Subcutaneous abdominal adipose tissue (tissue), 5 donors: ENCODE results near the gene INSC.

Source experiments
- H3K27ac ChIP-seq: one replicate; pipeline ENCODE4 v1.7.0; 2013; ENCODE audit warnings: low read depth, mild to moderate bottlenecking, inconsistent platforms, low read length, moderate library complexity
- H3K27me3 ChIP-seq, 5 donors: one replicate each; pipeline ENCODE4 v1.7.0; 2013; ENCODE audit warnings: low read length in 5 of 5, inconsistent platforms in 1 of 5; ENCODE audit not compliant: control insufficient read depth in 5 of 5, insufficient read depth in 4 of 5
- H3K36me3 ChIP-seq, 5 donors: one replicate each; pipeline ENCODE4 v1.7.0; 2013; ENCODE audit warnings: low read length in 5 of 5; ENCODE audit not compliant: control insufficient read depth in 5 of 5, insufficient read depth in 5 of 5
- H3K4me1 ChIP-seq, 5 donors: one replicate each; pipeline ENCODE4 v1.7.0; 2013; ENCODE audit warnings: low read length in 5 of 5, mild to moderate bottlenecking in 3 of 5, moderate library complexity in 1 of 5; ENCODE audit not compliant: control insufficient read depth in 5 of 5, insufficient read depth in 5 of 5
- H3K4me3 ChIP-seq, 5 donors: one replicate each; pipeline ENCODE4 v1.7.0; 2013; ENCODE audit warnings: low read length in 5 of 5, low read depth in 1 of 5
- H3K9ac ChIP-seq, 5 donors: one replicate each; pipeline ENCODE4 v1.7.0; 2013; ENCODE audit warnings: low read length in 5 of 5, mild to moderate bottlenecking in 4 of 5, moderate library complexity in 3 of 5
- H3K9me3 ChIP-seq, 5 donors: one replicate each; pipeline ENCODE4 v1.7.0; 2013; ENCODE audit warnings: low read length in 5 of 5; ENCODE audit not compliant: control insufficient read depth in 5 of 5
- donor health status: healthy.
- donor health status: healthy.
- donor health status: healthy.
- donor health status: healthy.
- donor health status: healthy.

The INSC gene

GRCh38 chr11:15258433-15259165, 143.9 kb downstream of the INSC start:
- Histone ChIP-seq H3K36me3 (no peaks in the 10 kb centered on the region), H3K4me1 (no peaks in the 10 kb centered on the region), H3K27me3 (no peaks in the 10 kb centered on the region), H3K9me3 (no peaks in the 10 kb centered on the region), H3K27ac (no peak overlapping the region), H3K9ac (no peak overlapping the region), H3K4me3 (no peak overlapping the region)

GRCh38 chr11:15266999-15267398, 152.3 kb downstream of the INSC start:
- Histone ChIP-seq H3K36me3 (no peaks in the 10 kb centered on the region), H3K4me1 (no peaks in the 10 kb centered on the region), H3K4me3 (no peak overlapping the region), H3K9ac (no peak overlapping the region), H3K27ac (no peak overlapping the region), H3K9me3 (peaks cover 0 to 16% (median 7%) of the 10 kb centered on the region in 5 donors), H3K27me3 (no peaks in the 10 kb centered on the region)

DNA sequence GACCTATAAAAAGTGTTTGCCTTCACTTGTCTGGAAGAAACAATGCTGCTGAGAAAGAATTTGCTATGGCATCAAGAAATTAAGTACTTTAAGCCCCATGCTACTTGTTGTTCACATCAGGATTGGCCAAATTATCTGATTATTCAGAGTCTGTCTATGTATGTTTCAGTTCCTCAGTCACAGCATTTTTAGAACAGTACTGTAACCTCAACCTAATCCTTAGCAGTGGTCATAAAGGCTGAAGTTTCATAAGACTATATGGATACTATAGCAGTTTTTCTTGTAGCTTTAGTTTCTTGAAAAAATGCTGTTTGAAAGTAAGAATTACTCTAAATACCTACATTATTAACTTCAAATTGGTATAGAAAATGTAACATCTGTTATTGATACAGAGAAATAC, 153.9 kb downstream of the INSC start:
- no peaks in the 10 kb centered on the region for H3K27me3 ChIP-seq
- H3K36me3 ChIP-seq = no peaks in the 10 kb centered on the region
- no peaks in the 10 kb centered on the region for H3K4me1 ChIP-seq
- H3K4me3 ChIP-seq = no peak overlapping the region
- peaks cover 0 to 16% (median 7%) of the 10 kb centered on the region in 5 donors for H3K9me3 ChIP-seq
- no peak overlapping the region for H3K9ac ChIP-seq
- H3K27ac ChIP-seq = no peak overlapping the region

GRCh38 chr11:15275141-15275540, 160.4 kb downstream of the INSC start:
- H3K9me3 ChIP-seq = no peaks in the 10 kb centered on the region
- H3K9ac ChIP-seq = no peak overlapping the region
- H3K36me3 ChIP-seq = no peaks in the 10 kb centered on the region
- no peak overlapping the region for H3K4me3 ChIP-seq
- no peak overlapping the region for H3K27ac ChIP-seq
- no peaks in the 10 kb centered on the region for H3K27me3 ChIP-seq
- no peaks in the 10 kb centered on the region for H3K4me1 ChIP-seq

- H3K9ac ChIP-seq = no peak overlapping the region
Observed at GRCh38 chr11:15276621-15277020, 161.9 kb downstream of the INSC start.

GRCh38 chr11:15278128-15278527, 163.4 kb downstream of the INSC start:
- Histone ChIP-seq H3K36me3 (no peaks in the 10 kb centered on the region), H3K4me3 (no peak overlapping the region), H3K9ac (no peak overlapping the region), H3K9me3 (no peaks in the 10 kb centered on the region), H3K27me3 (peaks cover 0 to 3% (median 0%) of the 10 kb centered on the region in 5 donors), H3K27ac (no peak overlapping the region), H3K4me1 (no peaks in the 10 kb centered on the region)

More at GRCh38 chr11:15276621-15277020, 161.9 kb downstream of the INSC start:
- Histone ChIP-seq H3K9me3 (no peaks in the 10 kb centered on the region), H3K36me3 (no peaks in the 10 kb centered on the region), H3K27ac (no peak overlapping the region), H3K4me1 (no peaks in the 10 kb centered on the region), H3K4me3 (no peak overlapping the region), H3K27me3 (no peaks in the 10 kb centered on the region)

DNA sequence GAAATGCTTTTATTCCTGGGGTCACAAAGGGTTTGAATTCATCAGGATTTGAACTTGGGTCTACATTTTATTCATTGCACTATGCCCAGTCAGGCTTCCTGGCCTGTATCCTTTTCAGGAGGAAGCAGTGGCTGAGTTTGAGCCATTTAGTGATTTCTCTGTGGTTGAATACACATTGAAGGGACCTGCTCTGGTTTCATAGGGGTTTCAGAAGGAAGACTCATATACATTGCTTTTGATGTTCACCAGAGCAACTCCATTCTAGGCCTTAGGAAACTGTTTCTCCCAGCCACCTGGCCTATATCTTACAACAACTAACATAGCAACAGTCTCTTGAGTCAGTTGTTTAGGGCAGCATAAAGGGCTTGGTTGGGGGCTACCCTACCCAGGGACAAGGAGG, 165.7 kb downstream of the INSC start:
- no peaks in the 10 kb centered on the region for H3K4me1 ChIP-seq
- no peaks in the 10 kb centered on the region for H3K36me3 ChIP-seq
- H3K4me3 ChIP-seq = no peak overlapping the region
- H3K27me3 ChIP-seq = peaks cover 0 to 3% (median 0%) of the 10 kb centered on the region in 5 donors
- H3K9me3 ChIP-seq = no peaks in the 10 kb centered on the region
- no peak overlapping the region for H3K9ac ChIP-seq
- no peak overlapping the region for H3K27ac ChIP-seq

DNA sequence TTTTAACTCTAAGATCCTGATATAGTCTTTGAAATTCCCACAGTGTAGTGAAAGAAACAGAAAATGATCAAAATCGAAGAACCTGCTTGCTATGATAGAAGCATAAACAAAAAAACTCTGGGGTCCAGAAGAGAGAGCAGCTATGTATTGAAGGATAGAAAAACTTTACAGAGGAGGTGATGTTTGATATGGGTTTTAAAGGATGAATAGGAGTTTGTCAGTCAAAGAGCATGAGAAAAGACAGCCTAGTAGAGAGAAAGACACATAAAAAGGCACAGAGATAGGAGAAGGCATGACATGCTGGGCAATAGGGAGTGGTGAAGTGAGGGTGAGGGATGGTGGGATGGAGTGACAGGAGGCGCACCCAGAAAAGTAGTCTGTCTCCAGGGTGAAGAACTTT, 168.0 kb downstream of the INSC start:
- Histone ChIP-seq H3K4me3 (no peak overlapping the region), H3K27ac (no peak overlapping the region), H3K9ac (no peak overlapping the region), H3K27me3 (peaks cover 0 to 3% (median 0%) of the 10 kb centered on the region in 5 donors), H3K4me1 (no peaks in the 10 kb centered on the region), H3K9me3 (no peaks in the 10 kb centered on the region), H3K36me3 (no peaks in the 10 kb centered on the region)

- H3K36me3 ChIP-seq = no peaks in the 10 kb centered on the region
Observed at GRCh38 chr11:15286465-15286864, 171.7 kb downstream of the INSC start.

DNA sequence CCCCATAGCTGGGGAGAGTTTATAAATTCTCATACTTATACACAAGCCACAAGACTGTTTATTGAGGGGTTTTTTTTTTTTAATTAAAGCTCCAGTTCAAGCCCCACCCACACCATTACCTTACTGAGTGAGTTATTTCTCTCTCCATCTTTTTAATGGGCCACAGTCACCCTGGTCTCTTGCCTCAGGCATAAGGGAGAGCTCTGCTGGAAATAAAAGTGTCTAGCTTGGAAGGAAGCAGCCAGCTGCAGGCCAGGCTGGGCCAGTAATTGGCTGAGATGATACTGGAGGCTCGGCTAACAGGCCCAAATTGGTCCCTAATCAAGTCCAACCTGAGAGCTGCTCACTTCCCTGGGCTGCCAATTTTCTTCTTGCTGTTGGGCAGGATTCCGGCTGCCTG, 174.1 kb downstream of the INSC start:
- H3K27me3 ChIP-seq = no peaks in the 10 kb centered on the region
- no peaks in the 10 kb centered on the region for H3K4me1 ChIP-seq
- H3K9me3 ChIP-seq = no peaks in the 10 kb centered on the region
- no peaks in the 10 kb centered on the region for H3K36me3 ChIP-seq
- H3K27ac ChIP-seq = no peak overlapping the region
- H3K9ac ChIP-seq = no peak overlapping the region
- H3K4me3 ChIP-seq = no peak overlapping the region

More at GRCh38 chr11:15286465-15286864, 171.7 kb downstream of the INSC start:
- Histone ChIP-seq H3K4me1 (no peaks in the 10 kb centered on the region), H3K27ac (no peak overlapping the region), H3K27me3 (peaks cover 0 to 3% (median 0%) of the 10 kb centered on the region in 5 donors), H3K9me3 (no peaks in the 10 kb centered on the region), H3K9ac (no peak overlapping the region), H3K4me3 (no peak overlapping the region)
